GM18520 (cell line): ENCODE results near the gene CCDC12.

Experiments
- ATAC-seq: cut with Tn5 transposase; IDR thresholded peaks from one replicate; pipeline ENCODE4 v1.9.1; 2021; ENCODE audit not compliant: unreplicated experiment

CCDC12 gene

GRCh38 chr3:46878781-46879436, 97.6 kb downstream of the CCDC12 start:
- ATAC-seq: peak; percentile 58

DNA sequence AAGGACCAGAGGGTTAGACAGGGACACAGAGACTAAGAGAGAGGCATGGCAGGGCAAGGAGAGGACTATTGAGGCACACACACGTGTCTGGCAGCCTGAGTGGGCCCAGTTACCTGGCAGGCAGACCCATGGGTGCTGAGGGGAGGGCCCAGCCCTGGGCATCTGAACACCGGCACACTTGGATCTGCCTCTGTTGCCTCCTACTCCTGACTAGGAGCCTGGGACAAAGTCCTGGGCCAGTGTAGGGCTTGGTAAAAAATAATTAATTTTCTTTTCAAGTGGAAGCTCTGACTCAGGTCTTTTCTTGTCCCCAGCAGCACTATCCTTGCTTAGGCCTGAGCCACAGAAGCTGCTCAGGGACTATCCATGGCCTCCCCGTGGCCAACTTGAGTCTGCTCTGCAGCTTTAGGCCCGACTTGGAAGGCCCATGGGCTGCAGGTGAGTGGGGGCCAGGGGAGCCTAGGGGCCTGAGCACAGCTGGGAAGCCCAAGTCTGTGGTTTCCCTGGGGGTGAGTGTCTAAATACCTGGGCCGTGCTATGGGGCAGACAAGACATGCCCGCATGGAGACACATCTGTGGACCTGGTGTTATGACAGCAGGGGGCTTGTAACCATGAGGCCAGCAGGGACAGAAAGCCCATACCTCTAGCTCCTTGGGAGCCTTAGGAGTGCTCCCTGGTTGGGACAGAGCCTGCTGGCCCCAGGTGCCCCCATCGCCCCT, 99.0 kb downstream of the CCDC12 start, which contains the start of gene PTH1R:
Gene PTH1R, plus strand, starts transcription at position 316 of the 720 bp plus-strand sequence. CDS start 5,839 bp downstream, outside the sequence.
- ATAC-seq: no peak

DNA sequence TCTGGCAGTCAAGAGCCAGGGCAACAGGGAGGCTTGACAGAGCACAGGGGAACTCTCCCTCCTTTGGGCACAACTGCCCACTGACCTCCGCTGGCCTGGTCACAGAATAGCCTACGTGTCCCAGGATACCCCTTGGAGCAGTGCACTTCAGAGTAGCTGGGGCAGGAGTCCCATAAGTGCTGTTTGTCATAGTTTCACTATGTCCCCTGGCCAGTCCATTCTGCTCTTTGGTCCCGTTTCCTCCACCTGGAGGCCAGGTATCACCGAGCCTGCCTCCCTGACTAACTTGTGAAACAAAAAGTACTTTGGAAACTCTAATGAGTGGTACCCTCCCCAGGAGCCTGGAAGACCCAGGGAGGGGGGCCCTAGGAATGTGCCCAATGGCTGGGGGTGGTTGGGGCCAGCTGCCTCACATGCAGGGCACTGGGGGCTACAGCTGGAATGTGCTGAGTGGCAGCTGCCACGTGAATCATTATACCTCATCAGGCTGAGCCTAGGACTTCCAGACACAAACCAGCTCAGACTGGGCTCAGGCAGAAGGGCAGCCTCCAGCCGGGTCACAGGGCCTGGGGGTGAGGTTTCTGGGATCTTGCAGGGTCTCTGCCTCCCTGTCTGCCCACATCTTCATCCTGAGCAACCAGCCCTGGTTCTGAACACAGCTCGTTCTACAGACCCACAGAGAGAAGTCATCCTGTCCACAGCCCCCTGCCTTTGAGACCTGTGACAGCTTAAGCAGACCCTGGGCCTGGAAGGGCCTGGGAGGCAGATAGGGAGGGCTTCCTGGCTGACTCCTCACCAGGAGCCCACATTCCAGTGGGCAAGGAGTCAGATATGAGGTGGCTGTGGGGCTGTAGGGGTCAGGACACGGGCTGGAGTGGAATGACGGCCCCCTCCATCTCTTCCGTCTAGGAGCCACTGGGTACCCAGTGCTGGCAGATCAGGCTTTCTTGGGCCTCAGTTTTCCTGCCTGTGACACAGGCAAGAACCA, 99.9 kb downstream of the CCDC12 start:
- ATAC-seq: no peak

DNA sequence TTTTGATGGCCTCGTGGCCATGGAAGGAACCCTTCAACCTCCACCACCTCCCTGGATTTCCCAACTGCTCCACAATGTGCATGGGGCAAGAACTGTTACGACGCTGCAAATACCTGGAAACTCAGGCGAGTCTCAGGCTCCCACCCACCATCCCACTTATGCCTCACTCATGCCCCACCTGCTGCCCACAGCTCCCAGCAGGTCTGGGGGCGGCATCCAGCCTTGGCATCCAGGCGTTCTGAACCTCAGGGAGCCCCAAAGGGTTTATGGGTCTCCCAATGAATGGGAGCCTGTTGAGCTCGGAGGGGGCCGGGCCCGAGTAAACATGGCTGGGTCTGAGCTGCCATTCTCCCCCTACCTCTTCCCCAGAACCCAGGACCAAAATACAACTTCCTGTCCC, 101.0 kb downstream of the CCDC12 start:
- ATAC-seq: no peak

DNA sequence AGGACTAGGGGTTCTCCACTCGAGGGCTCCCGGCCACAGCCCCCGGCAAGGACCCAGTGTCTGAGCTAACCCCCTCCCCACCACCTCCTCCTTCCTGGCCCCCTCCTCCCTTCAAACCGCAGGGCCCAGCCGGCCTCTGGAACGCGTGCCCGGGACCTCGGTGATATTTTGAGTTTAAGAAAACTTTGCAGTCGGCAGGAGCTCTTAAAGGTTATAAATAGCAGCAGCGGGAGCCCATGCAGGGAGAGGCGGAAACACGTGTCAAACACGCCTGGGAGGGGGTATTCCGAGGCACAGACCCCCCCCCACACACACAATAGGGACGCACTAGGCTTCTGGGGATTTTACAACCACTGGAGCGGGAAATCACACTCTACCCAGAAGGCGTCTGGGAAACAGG, 102.1 kb downstream of the CCDC12 start:
- ATAC-seq: no peak

DNA sequence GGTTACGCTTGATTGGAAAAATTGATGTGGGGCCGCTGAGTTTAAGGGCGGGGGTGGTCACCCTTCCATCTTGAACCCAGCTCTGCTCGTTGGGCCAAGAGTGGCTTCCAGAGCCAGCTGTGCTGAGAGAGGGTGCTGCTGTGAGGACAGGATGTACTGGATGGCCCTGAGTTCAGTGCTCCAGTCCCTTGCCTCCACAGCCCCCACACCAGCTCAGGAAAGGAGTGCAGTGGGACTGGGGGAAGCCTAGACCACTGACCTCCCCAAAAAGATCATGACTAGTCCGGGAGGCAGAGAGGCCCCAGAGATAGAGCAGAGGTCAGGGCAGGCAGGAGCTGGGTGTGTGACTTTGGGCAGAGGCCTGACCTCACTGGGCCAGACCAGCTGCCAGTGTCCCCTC, 103.0 kb downstream of the CCDC12 start:
- ATAC-seq: no peak
